Measurements from ENCODE around the gene OR4D9. TPM values are rescaled to one million over a fixed set of nuclear protein-coding genes. Genes with fewer than 3 reads are reported as not detected.
"Not testable (repeated sequence)": the region's sequence is repeated elsewhere in the genome, so short reads cannot be mapped to it uniquely, and the experiment has no call there.

The OR4D9 gene
- total RNA-seq, 4 donors from 2014 or later: not detected

DNA sequence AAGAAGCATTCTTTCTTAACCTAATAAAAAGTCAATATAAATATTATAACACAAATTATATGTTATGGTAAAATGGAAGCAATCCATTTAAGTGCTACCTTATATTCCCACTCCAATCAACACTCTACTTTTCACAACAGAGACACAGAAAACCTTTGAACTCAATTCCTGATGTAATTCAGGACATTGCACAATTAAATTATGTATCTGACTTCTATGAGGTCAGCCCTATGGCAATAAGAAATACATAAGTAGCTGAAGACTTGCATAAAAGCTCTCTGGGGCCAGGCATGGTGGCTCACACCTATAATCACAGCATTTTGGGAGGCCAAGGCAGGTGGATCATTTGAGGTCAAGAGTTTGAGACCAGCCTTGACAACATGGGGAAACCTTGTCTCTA lies 31.4 kb upstream of the OR4D9 start:
- Histone ChIP-seq H3K36me3 (no peaks in the 10 kb centered on the region), H3K27me3 (peaks cover 5% of the 10 kb centered on the region), H3K27ac (no peak overlapping the region), H3K9me3 (no peaks in the 10 kb centered on the region), H3K4me1 (no peaks in the 10 kb centered on the region), H3K4me3 (no peak overlapping the region)
- TF ChIP-seq POLR2AphosphoS5 (IDR thresholded peaks at IDR 0.05) (no peak), EP300 (IDR thresholded peaks at IDR 0.05; ENCODE audit: low read depth) (no peak), POLR2A (IDR thresholded peaks at IDR 0.05) (no peak)
- TF ChIP-seq, protein P1, sequence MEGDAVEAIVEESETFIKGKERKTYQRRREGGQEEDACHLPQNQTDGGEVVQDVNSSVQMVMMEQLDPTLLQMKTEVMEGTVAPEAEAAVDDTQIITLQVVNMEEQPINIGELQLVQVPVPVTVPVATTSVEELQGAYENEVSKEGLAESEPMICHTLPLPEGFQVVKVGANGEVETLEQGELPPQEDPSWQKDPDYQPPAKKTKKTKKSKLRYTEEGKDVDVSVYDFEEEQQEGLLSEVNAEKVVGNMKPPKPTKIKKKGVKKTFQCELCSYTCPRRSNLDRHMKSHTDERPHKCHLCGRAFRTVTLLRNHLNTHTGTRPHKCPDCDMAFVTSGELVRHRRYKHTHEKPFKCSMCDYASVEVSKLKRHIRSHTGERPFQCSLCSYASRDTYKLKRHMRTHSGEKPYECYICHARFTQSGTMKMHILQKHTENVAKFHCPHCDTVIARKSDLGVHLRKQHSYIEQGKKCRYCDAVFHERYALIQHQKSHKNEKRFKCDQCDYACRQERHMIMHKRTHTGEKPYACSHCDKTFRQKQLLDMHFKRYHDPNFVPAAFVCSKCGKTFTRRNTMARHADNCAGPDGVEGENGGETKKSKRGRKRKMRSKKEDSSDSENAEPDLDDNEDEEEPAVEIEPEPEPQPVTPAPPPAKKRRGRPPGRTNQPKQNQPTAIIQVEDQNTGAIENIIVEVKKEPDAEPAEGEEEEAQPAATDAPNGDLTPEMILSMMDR (IDR thresholded peaks at IDR 0.05): no peak
- intact Hi-C loops (cut with DNase I; ENCODE audit: low total_unique reads): no loop called here
- in situ Hi-C loops (cut with MboI; ENCODE audit: low pct_ligation_motif_present in 1 of 4, low pct_unique_long_range_greater_than_20kb in 1 of 4, low sequenced_read_pairs in 3 of 4): no loop called here
- no peak for DNase-seq

DNA sequence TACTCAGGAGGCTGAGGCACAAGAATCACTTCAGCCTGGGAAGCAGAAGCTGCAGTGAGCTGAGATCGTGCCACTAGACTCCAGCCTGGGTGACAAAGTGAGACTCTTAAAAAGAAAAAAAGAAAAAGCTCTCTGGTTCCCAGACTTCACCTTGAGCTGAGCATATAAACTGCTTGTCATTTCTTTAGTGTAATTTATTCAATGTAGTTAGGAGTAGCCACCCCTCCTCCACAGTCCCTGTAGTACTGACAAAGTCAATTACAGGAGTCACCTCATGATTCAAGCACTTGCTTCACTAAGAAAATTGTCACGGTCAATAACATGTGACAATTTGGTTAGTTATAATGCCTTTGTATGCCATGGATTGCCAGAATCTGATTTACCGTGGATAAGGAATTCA lies 31.0 kb upstream of the OR4D9 start:
- intact Hi-C loops (cut with DNase I; ENCODE audit: low total_unique reads) (no loop called here), in situ Hi-C loops (cut with MboI; ENCODE audit: low pct_ligation_motif_present in 1 of 4, low pct_unique_long_range_greater_than_20kb in 1 of 4, low sequenced_read_pairs in 3 of 4) (no loop called here)
- whole genome bisulfite sequencing, 2 donors (ENCODE audit: low coverage in 1 of 2): 77% methylated on average over 2 to 3 of the region's 3 CpGs
- Histone ChIP-seq H3K4me1 (no peaks in the 10 kb centered on the region), H3K27ac (no peak overlapping the region), H3K4me3 (no peak overlapping the region), H3K36me3 (no peaks in the 10 kb centered on the region), H3K27me3 (peaks cover 5% of the 10 kb centered on the region), H3K9me3 (no peaks in the 10 kb centered on the region)
- DNase-seq: no peak
- TF ChIP-seq POLR2A (IDR thresholded peaks at IDR 0.05) (no peak), POLR2AphosphoS5 (IDR thresholded peaks at IDR 0.05) (no peak), EP300 (IDR thresholded peaks at IDR 0.05; ENCODE audit: low read depth) (no peak)
- TF ChIP-seq, protein P1 (IDR thresholded peaks at IDR 0.05): no peak

DNA sequence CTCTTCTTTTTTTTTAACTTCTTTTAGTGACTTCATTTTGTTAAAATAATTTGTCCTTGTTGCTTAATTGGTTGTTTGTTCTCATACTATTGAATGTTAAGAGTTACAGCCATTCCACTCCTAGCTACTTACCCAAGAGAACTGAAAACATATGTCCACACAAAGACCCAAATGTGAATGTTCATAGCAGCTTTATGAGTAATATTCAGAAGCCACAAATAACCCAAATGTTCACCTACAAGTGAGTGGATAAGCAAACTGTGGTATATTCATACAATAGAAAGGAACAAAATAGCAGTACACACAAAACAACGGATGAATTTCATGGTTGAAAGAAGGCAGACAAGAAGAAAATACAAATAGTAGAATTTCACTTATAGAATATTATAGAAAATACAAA lies 9.4 kb upstream of the OR4D9 start:
- intact Hi-C loops (cut with DNase I; ENCODE audit: low total_unique reads): no loop called here
- 38 to 64% methylated on average over 1 of the region's 1 CpG for WGBS, 2 donors (ENCODE audit: low coverage in 1 of 2)
- Histone ChIP-seq H3K27me3 (peaks cover 8% of the 10 kb centered on the region), H3K9me3 (no peaks in the 10 kb centered on the region), H3K27ac (no peak overlapping the region), H3K4me3 (no peak overlapping the region), H3K4me1 (no peaks in the 10 kb centered on the region), H3K36me3 (no peaks in the 10 kb centered on the region)
- DNase-seq: no peak
- TF ChIP-seq POLR2AphosphoS5 (IDR thresholded peaks at IDR 0.05) (no peak), EP300 (IDR thresholded peaks at IDR 0.05; ENCODE audit: low read depth) (no peak), POLR2A (IDR thresholded peaks at IDR 0.05) (no peak)
- TF ChIP-seq, protein P1 (IDR thresholded peaks at IDR 0.05): no peak
- in situ Hi-C loops (cut with MboI; ENCODE audit: low pct_ligation_motif_present in 1 of 4, low pct_unique_long_range_greater_than_20kb in 1 of 4, low sequenced_read_pairs in 3 of 4): loop anchor here in 1 of 4 donors (10.0 kb wide), 1 partner anchor 57 kb away; no protein-coding TSS in a partner anchor

DNA sequence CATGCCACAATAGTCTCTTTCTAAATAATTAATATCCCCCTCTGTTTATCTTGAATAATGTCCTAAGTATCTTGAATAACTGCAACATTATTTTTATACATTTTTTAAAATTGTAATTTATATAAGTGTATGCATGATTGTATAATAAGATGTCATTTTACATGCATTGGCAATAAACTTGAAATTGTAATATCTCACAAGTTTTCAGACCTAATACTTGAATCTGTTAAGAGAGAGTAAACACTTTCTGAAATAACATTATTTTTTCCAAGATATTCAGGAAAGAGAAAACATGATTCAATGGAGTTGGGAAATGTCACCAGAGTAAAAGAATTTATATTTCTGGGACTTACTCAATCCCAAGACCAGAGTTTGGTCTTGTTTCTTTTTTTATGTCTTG lies 8.1 kb upstream of the OR4D9 start, which contains the start of gene OR4D11:
Gene OR4D11, plus strand, starts transcription at position 301 of the 400 bp plus-strand sequence. Its CDS starts 0 bp downstream, at position 301.
- TF ChIP-seq POLR2AphosphoS5 (IDR thresholded peaks at IDR 0.05): no peak
- TF ChIP-seq POLR2A (IDR thresholded peaks at IDR 0.05): no peak
- no peak for TF ChIP-seq EP300 (IDR thresholded peaks at IDR 0.05; ENCODE audit: low read depth)
- no peak for DNase-seq
- intact Hi-C loops (cut with DNase I; ENCODE audit: low total_unique reads): no loop called here

DNA sequence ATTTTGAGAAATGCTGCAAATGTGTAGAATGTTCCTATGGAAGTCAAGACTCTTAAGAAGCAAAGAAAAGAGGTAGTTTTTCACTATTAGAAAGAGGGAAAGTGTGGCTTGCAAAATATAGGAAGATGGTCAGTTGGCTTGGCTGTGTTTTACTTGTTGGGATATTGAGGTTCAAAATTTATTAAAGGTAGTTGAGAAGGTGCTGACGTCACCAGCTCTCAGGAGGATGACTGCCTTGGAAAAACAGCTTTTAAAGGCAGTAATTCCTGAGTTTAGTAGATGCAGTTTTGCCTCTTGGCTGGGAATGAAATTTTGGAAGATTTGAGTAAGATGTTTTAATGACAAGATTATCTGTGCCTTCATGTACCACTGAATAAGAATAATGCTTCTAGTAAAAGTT lies 336 bp downstream of the OR4D9 start:
- peaks cover 9% of the 10 kb centered on the region for H3K27me3 ChIP-seq
- TF ChIP-seq POLR2AphosphoS5 (IDR thresholded peaks at IDR 0.05): no peak
- TF ChIP-seq EP300 (IDR thresholded peaks at IDR 0.05; ENCODE audit: low read depth): no peak
- TF ChIP-seq, protein P1 (IDR thresholded peaks at IDR 0.05): no peak
- no peak for TF ChIP-seq POLR2A (IDR thresholded peaks at IDR 0.05)
- intact Hi-C loops (cut with DNase I; ENCODE audit: low total_unique reads) (no loop called here), in situ Hi-C loops (cut with MboI; ENCODE audit: low pct_ligation_motif_present in 1 of 4, low pct_unique_long_range_greater_than_20kb in 1 of 4, low sequenced_read_pairs in 3 of 4) (no loop called here)
- DNase-seq: no peak
- no peak overlapping the region for H3K27ac ChIP-seq
- H3K36me3 ChIP-seq: no peaks in the 10 kb centered on the region
- WGBS, 2 donors (ENCODE audit: low coverage in 1 of 2): 63 to 75% methylated on average over 1 of the region's 1 CpG
- H3K4me1 ChIP-seq: no peaks in the 10 kb centered on the region
- no peak overlapping the region for H3K4me3 ChIP-seq
- H3K9me3 ChIP-seq: no peaks in the 10 kb centered on the region

More for the DNA sequence above, 8.1 kb upstream of the OR4D9 start, which contains the start of gene OR4D11:
- Histone ChIP-seq H3K4me3 (no peak within 1 kb of the TSS), H3K9me3 (no peaks in the 10 kb centered on the region), H3K27ac (no peak within 1 kb of the TSS), H3K27me3 (peaks cover 8% of the 10 kb centered on the region), H3K36me3 (no peaks in the 10 kb centered on the region), H3K4me1 (no peaks in the 10 kb centered on the region)
- in situ Hi-C loops (cut with MboI; ENCODE audit: low pct_ligation_motif_present in 1 of 4, low pct_unique_long_range_greater_than_20kb in 1 of 4, low sequenced_read_pairs in 3 of 4): loop anchor here in 1 of 4 donors (10.0 kb wide), 1 partner anchor 58 kb away; no protein-coding TSS in a partner anchor

DNA sequence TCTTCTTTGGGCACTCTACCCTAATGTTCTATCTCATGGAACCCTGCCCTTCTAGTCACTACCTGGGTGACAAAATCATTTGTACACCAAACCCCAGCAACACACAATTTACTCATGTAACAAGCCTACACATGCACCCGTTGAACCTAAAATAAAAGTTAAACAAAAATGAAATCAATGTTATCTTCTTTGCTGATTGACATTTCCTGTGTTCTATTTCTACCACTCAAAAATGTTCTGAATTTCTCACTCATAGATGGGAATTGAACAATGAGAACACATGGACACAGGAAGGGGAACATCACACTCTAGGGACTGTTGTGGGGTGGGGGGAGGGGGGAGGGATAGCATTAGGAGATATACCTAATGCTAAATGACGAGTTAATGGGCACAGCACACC lies 8.8 kb downstream of the OR4D9 start:
- H3K4me1 ChIP-seq; H3K27me3 ChIP-seq; H3K36me3 ChIP-seq; H3K9me3 ChIP-seq; DNase-seq; intact Hi-C loops (cut with DNase I; ENCODE audit: low total_unique reads); in situ Hi-C loops (cut with MboI; ENCODE audit: low pct_ligation_motif_present in 1 of 4, low pct_unique_long_range_greater_than_20kb in 1 of 4, low sequenced_read_pairs in 3 of 4); H3K27ac ChIP-seq; H3K4me3 ChIP-seq: not testable (repeated sequence)
- 61 to 65% methylated on average over 2 of the region's 2 CpGs for WGBS, 2 donors (ENCODE audit: low coverage in 1 of 2)

Data from transverse colon (tissue), 4 donors.